OCI-LY3 (cell line): Measurements from ENCODE around the gene MAP3K2.

Experiments
- H2AFZ ChIP-seq: fragments of 200-600, 300-600 bp; shearing (Covaris generic); 2 replicates; pipeline ENCODE4 v1.6.0; 2014; ENCODE audit warnings: antibody characterized with exemption, low read depth, low read length
- H3K27ac ChIP-seq: fragments of 200-600, 300-600 bp; sonication (generic); 2 replicates; pipeline ENCODE4 v1.5.1; 2014; ENCODE audit warnings: mild to moderate bottlenecking, low read length, moderate library complexity, mixed read lengths
- H3K27me3 ChIP-seq: fragments of 200-600, 300-600 bp; sonication (generic); 2 replicates; pipeline ENCODE4 v1.6.1; 2014; ENCODE audit warnings: low read depth, low read length, mixed read lengths
- H3K36me3 ChIP-seq: fragments of 200-600, 300-600 bp; sonication (generic); replicated peaks from 2 replicates; pipeline ENCODE3; 2014; ENCODE audit warnings: low read depth, low read length, mixed read lengths
- H3K4me1 ChIP-seq: fragments of 300-600, 200-600 bp; sonication (generic); 2 replicates; pipeline ENCODE4 v1.6.1; 2014; ENCODE audit warnings: low read length, mixed read lengths
- H3K4me2 ChIP-seq: fragments of 200-600, 300-600 bp; sonication (generic); 2 replicates; pipeline ENCODE4 v1.6.1; 2014; ENCODE audit warnings: low read length, mixed read lengths
- H3K4me3 ChIP-seq: fragments of 300-600, 200-600 bp; sonication (generic); 2 replicates; pipeline ENCODE4 v1.5.1; 2014; ENCODE audit warnings: antibody characterized with exemption, mild to moderate bottlenecking, low read length, moderate library complexity
- H3K79me2 ChIP-seq: fragments of 300-600, 200-600 bp; shearing (Covaris generic); 2 replicates; pipeline ENCODE4 v1.6.1; 2014; ENCODE audit warnings: mild to moderate bottlenecking, low read length, mixed read lengths
- H3K9ac ChIP-seq: fragments of 300-600, 200-600 bp; shearing (Covaris generic); 2 replicates; pipeline ENCODE4 v1.6.0; 2014; ENCODE audit warnings: mild to moderate bottlenecking, low read length, moderate library complexity
- H3K9me3 ChIP-seq: fragments of 200-600, 300-600 bp; shearing (Covaris generic); 2 replicates; pipeline ENCODE4 v1.6.1; 2014; ENCODE audit warnings: low read length, mixed read lengths; ENCODE audit not compliant: insufficient read depth
- H4K20me1 ChIP-seq: fragments of 200-600, 300-600 bp; sonication (generic); 2 replicates; pipeline ENCODE4 v1.6.1; 2016; ENCODE audit warnings: low read length, mixed read lengths; ENCODE audit not compliant: insufficient read depth
- EZH2phosphoT487 ChIP-seq: fragments of 200-600 bp; shearing (Covaris generic); IDR thresholded peaks from 2 replicates; pipeline ENCODE4 v1.6.1; 2018; ENCODE audit warnings: antibody characterized with exemption, mixed run types, low read depth
- TF ChIP-seq, protein P1 (sequence below): fragments of 200-600, 300-600 bp; sonication (generic); IDR thresholded peaks from 2 replicates; pipeline ENCODE4 v1.5.1; 2014; ENCODE audit warnings: antibody characterized with exemption, low read length, low read depth

The MAP3K2 gene

DNA sequence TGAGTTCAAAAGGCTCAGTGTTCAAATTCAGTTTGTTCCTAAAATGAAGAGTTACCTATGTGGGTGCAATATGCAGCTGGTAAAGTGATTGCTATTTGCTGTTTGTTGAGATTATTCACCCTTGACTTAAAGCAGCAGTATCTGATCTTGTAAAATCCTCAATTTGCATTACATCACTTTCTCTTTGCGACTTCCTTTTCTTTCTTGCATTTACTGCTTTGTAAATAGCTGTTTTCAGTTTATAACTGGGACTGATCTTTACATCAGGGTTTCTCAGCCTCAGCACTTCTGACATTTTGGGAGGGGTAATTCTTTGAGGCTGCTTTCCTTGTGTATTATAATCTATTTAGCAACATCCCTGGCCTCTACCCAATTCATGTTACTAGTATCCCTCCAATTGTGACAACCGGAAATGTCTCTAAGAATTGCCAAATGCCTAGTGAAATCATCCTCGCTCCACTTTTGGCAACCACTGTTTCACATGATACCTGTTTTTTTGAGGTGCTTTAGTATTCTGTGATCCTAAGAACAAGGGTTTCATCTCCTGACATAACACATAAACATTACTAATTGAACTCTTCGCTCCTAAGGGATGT is 81.7 kb downstream of the MAP3K2 start:
- H3K4me2 ChIP-seq = no peak overlapping the region
- H3K9ac ChIP-seq = no peak overlapping the region
- H3K27ac ChIP-seq = no peak overlapping the region
- no peaks in the 10 kb centered on the region for H4K20me1 ChIP-seq
- H2AFZ ChIP-seq = no peak overlapping the region
- H3K9me3 ChIP-seq = no peaks in the 10 kb centered on the region
- H3K79me2 ChIP-seq = no peaks in the 10 kb centered on the region
- peaks cover 18% of the 10 kb centered on the region for H3K36me3 ChIP-seq
- no peak for TF ChIP-seq EZH2phosphoT487
- TF ChIP-seq, protein P1, sequence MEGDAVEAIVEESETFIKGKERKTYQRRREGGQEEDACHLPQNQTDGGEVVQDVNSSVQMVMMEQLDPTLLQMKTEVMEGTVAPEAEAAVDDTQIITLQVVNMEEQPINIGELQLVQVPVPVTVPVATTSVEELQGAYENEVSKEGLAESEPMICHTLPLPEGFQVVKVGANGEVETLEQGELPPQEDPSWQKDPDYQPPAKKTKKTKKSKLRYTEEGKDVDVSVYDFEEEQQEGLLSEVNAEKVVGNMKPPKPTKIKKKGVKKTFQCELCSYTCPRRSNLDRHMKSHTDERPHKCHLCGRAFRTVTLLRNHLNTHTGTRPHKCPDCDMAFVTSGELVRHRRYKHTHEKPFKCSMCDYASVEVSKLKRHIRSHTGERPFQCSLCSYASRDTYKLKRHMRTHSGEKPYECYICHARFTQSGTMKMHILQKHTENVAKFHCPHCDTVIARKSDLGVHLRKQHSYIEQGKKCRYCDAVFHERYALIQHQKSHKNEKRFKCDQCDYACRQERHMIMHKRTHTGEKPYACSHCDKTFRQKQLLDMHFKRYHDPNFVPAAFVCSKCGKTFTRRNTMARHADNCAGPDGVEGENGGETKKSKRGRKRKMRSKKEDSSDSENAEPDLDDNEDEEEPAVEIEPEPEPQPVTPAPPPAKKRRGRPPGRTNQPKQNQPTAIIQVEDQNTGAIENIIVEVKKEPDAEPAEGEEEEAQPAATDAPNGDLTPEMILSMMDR = no peak
- H3K27me3 ChIP-seq = no peaks in the 10 kb centered on the region
- H3K4me3 ChIP-seq = no peak overlapping the region
- H3K4me1 ChIP-seq = no peaks in the 10 kb centered on the region

DNA sequence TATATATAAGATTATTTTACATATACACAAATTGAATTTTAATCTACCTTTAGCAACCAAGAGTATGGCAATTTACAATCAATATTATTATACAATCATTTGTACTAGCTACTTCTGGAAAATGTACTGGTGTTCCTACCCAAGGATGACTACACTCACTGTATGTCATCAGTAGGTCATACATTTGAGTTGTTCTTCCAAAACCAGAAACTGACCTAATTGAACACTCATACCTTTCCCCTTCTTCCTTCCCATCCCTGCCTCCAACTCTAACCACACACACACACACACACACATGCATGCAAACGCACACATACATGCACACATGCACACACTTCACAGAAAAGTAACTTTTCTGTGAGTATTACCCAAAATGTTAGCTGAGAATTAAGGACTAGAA is 85.6 kb downstream of the MAP3K2 start:
- H3K4me3 ChIP-seq = no peak overlapping the region
- no peaks in the 10 kb centered on the region for H3K27me3 ChIP-seq
- H2AFZ ChIP-seq = no peak overlapping the region
- H3K9me3 ChIP-seq = no peaks in the 10 kb centered on the region
- H3K27ac ChIP-seq = no peak overlapping the region
- H3K4me1 ChIP-seq = no peaks in the 10 kb centered on the region
- no peak overlapping the region for H3K4me2 ChIP-seq
- no peak overlapping the region for H3K9ac ChIP-seq
- no peak for TF ChIP-seq EZH2phosphoT487
- TF ChIP-seq, protein P1 = no peak
- H3K79me2 ChIP-seq = no peaks in the 10 kb centered on the region
- H3K36me3 ChIP-seq = peaks cover 6% of the 10 kb centered on the region
- H4K20me1 ChIP-seq = no peaks in the 10 kb centered on the region

DNA sequence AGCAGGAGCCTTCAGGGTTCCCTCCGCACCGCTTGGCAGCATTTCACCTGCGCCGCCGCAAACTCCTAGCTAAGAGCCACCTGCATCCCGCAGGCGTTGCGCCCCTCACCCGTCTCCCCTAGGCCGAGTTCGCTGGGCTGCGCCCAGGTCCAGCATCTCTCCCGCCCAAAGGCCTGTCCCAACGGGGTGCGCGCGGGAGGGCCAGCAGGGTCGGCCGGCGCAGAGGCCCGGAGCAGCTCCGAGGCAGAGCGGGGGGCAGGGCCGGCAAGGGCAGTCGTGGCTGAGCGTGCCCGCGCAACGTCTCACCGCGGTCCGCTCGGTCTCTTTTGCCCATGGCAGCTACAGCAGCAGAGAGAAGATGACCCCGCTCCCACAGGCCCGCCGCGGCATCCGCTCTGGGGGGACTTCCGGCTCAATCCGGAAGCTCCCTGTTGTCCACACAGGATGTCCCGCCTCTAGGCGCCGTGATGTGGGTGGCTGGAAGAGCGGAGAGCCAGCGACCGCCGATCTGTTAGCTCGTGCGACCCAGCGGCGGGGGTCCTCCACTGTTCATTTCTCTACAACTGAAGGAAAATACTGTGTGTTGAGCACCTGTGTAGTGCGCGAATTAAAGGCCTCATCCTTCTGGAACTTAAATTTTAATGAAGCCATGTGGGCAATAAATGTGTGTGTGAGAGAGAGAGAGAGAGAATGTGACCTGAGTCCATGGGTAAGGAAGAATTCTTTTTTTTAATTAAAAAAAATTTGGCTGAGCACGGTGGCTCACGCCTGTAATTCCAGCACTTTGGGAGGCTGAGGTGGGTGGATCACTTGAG is 93.8 kb downstream of the MAP3K2 start, which contains the start of gene ERCC3:
Gene ERCC3 (minus strand): TSS at position 397 of the 815 bp plus-strand sequence. CDS start 63 bp downstream, at position 334.
- Histone ChIP-seq H3K79me2 (peaks cover 21% of the 10 kb centered on the region), H3K36me3 (peaks cover 33% of the 10 kb centered on the region), H3K27ac (peak within 1 kb of the TSS; percentile 49), H4K20me1 (no peaks in the 10 kb centered on the region), H3K9me3 (no peaks in the 10 kb centered on the region), H3K9ac (peak within 1 kb of the TSS; percentile 81), H3K4me3 (peak within 1 kb of the TSS; percentile 96), H3K4me1 (peaks cover 9% of the 10 kb centered on the region), H2AFZ (peak within 1 kb of the TSS; percentile 93), H3K4me2 (peak within 1 kb of the TSS; percentile 92), H3K27me3 (no peaks in the 10 kb centered on the region)
- TF ChIP-seq EZH2phosphoT487 = no peak
- TF ChIP-seq, protein P1 = no peak

DNA sequence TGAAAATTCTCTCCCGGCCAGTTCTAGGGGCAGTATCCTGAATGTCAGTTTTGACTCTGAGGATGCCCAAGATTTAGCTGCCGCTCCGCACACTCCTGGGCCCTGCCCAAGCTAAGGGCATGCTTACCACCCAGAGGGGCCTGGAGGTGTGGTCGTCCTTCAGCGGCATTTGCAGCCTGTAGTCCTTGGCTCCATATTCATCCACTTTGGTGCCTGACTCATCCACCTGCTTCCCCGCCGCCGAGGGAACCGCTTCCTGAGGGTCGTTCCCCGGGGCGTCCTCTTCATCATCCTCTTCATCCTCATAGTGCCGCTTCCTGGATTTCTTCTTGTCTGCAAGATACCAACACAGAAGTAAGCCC is 94.4 kb downstream of the MAP3K2 start:
- Histone ChIP-seq H3K4me1 (peaks cover 9% of the 10 kb centered on the region), H3K9ac (peak overlapping the region; percentile 81), H3K79me2 (peaks cover 21% of the 10 kb centered on the region), H3K27me3 (no peaks in the 10 kb centered on the region), H3K4me2 (peak overlapping the region; percentile 92), H3K27ac (peak overlapping the region; percentile 27; the same call in 1 of the 2 replicates), H3K4me3 (peak overlapping the region; percentile 96), H3K9me3 (no peaks in the 10 kb centered on the region), H3K36me3 (peaks cover 39% of the 10 kb centered on the region), H2AFZ (peak overlapping the region; percentile 93), H4K20me1 (no peaks in the 10 kb centered on the region)
- TF ChIP-seq EZH2phosphoT487 = no peak
- TF ChIP-seq, protein P1 = no peak
